Measurements from ENCODE around the gene GOLT1A.

The GOLT1A gene

GRCh38 chr1:204150702-204151551, 62.9 kb downstream of the GOLT1A start:
- H3K4me1 ChIP-seq (ENCODE audit: insufficient read depth, low read length), result peaks cover 7% of the 10 kb centered on the region
- no peaks in the 10 kb centered on the region for H3K9me3 ChIP-seq (ENCODE audit: low read length)
- peak overlapping the region; percentile 62 for H3K27ac ChIP-seq (ENCODE audit: low read depth, low read length)
- H3K9ac ChIP-seq (ENCODE audit: low read length), result no peak overlapping the region
- H3K4me3 ChIP-seq (ENCODE audit: low read depth in 1 of 2, low read length in 2 of 2), result peak overlapping the region; percentile 63 to 76
- H3K27me3 ChIP-seq (ENCODE audit: control insufficient read depth in 1 of 2, insufficient read depth in 2 of 2, low read length in 2 of 2), result peaks cover 0 to 4% of the 10 kb centered on the region in 2 donors
- H3K36me3 ChIP-seq (ENCODE audit: insufficient read depth, low read length), result no peaks in the 10 kb centered on the region

GRCh38 chr1:204149635-204150565, 63.9 kb downstream of the GOLT1A start:
- peaks cover 7% of the 10 kb centered on the region for H3K4me1 ChIP-seq (ENCODE audit: insufficient read depth, low read length)
- H3K9me3 ChIP-seq (ENCODE audit: low read length), result no peaks in the 10 kb centered on the region
- H3K4me3 ChIP-seq (ENCODE audit: low read depth in 1 of 2, low read length in 2 of 2), result no peak overlapping the region
- H3K9ac ChIP-seq (ENCODE audit: low read length), result no peak overlapping the region
- no peaks in the 10 kb centered on the region for H3K36me3 ChIP-seq (ENCODE audit: insufficient read depth, low read length)
- peaks cover 0 to 4% of the 10 kb centered on the region in 2 donors for H3K27me3 ChIP-seq (ENCODE audit: control insufficient read depth in 1 of 2, insufficient read depth in 2 of 2, low read length in 2 of 2)
- H3K27ac ChIP-seq (ENCODE audit: low read depth, low read length), result no peak overlapping the region

GRCh38 chr1:204149107-204149506, 64.7 kb downstream of the GOLT1A start:
- Histone ChIP-seq H3K27me3 (ENCODE audit: control insufficient read depth in 1 of 2, insufficient read depth in 2 of 2, low read length in 2 of 2) (no peaks in the 10 kb centered on the region), H3K4me3 (ENCODE audit: low read depth in 1 of 2, low read length in 2 of 2) (no peak overlapping the region), H3K36me3 (ENCODE audit: insufficient read depth, low read length) (no peaks in the 10 kb centered on the region), H3K9me3 (ENCODE audit: low read length) (no peaks in the 10 kb centered on the region), H3K9ac (ENCODE audit: low read length) (no peak overlapping the region), H3K4me1 (ENCODE audit: insufficient read depth, low read length) (peaks cover 7% of the 10 kb centered on the region), H3K27ac (ENCODE audit: low read depth, low read length) (no peak overlapping the region)

Measured in muscle layer of colon (tissue), 2 donors.